Lower lobe of right lung (tissue), 2 donors: ENCODE data around the gene MYRF. TPM values are rescaled to one million over a fixed set of nuclear protein-coding genes. Genes with fewer than 3 reads are reported as not detected.
A peak's percentile ranks its signal among the peaks of the same experiment; 100 is the strongest.

Experiments
- ATAC-seq, 2 donors: fragments of 200-7000 bp; cut with Tn5 transposase; one replicate each; pipeline ENCODE4 v1.9.1; 2020 to 2022; ENCODE audit warnings: mild to moderate bottlenecking in 2 of 2, moderate library complexity in 2 of 2
- DNase-seq: peaks from one replicate; pipeline ENCODE4 v3.0.0-alpha.2; 2020
- H3K27ac ChIP-seq: fragments of 200-600 bp; one replicate; pipeline ENCODE4 v1.8.0; 2022
- H3K27me3 ChIP-seq: fragments of 200-600 bp; one replicate; pipeline ENCODE4 v1.8.0; 2022; ENCODE audit warnings: low read depth
- H3K36me3 ChIP-seq: fragments of 200-600 bp; one replicate; pipeline ENCODE4 v1.8.0; 2022; ENCODE audit warnings: mild to moderate bottlenecking
- H3K4me1 ChIP-seq: fragments of 200-600 bp; one replicate; pipeline ENCODE4 v1.8.0; 2022
- H3K4me3 ChIP-seq: fragments of 200-600 bp; one replicate; pipeline ENCODE4 v1.8.0; 2022; ENCODE audit warnings: mild to moderate bottlenecking
- H3K9me3 ChIP-seq: fragments of 200-600 bp; one replicate; pipeline ENCODE4 v1.8.0; 2022
- CTCF ChIP-seq: fragments of 200-600 bp; IDR thresholded peaks from one replicate; pipeline ENCODE4 v1.8.0; 2022; ENCODE audit warnings: antibody characterized with exemption, mild to moderate bottlenecking
- intact Hi-C: fragments of 100-400 bp; cut with DNase I; formaldehyde crosslinking; loops from one replicate; pipeline ENCODE4 v1.11.0; 2022
- total RNA-seq: library from RNA; stranded (reverse); fragmentation: NEBNext Ultra II Directional; extraction: Animal tissue kit (Norgen Biotek cat#: 25700); gene quantifications from one replicate; pipeline ENCODE4 v1.2.1, GENCODE V29; 2021
- donor health status: DM: no; HTN: yes; CAD: no; lungs with severe emphysema.

Gene MYRF
- total RNA-seq, 1 donor from 2014 or later = 37.9 TPM

GRCh38 chr11:61728066-61728939, 24.1 kb upstream of the MYRF start:
- H3K27me3 ChIP-seq = no peaks in the 10 kb centered on the region
- no peak overlapping the region for H3K4me3 ChIP-seq
- H3K27ac ChIP-seq = peak overlapping the region; percentile 41
- no peaks in the 10 kb centered on the region for H3K9me3 ChIP-seq
- no peak for DNase-seq
- ATAC-seq = no peak
- no peaks in the 10 kb centered on the region for H3K36me3 ChIP-seq
- peaks cover 21% of the 10 kb centered on the region for H3K4me1 ChIP-seq
- no peak for TF ChIP-seq CTCF
- intact Hi-C loops = no loop called here

GRCh38 chr11:61728940-61729219, 23.6 kb upstream of the MYRF start:
- peak; percentile 37 to 73 for ATAC-seq

GRCh38 chr11:61730240-61730994, 22.0 kb upstream of the MYRF start:
- peaks cover 7% of the 10 kb centered on the region for H3K36me3 ChIP-seq
- TF ChIP-seq CTCF = no peak
- no peak for DNase-seq
- intact Hi-C loops = loop anchor here (10.0 kb wide), 1 partner anchor 46 kb away; the partner anchor contains the start of gene DAGLA
- ATAC-seq = peak in 1 of 2 donors; percentile 34
- H3K4me3 ChIP-seq = no peak overlapping the region
- H3K27ac ChIP-seq = peak overlapping the region; percentile 18
- H3K9me3 ChIP-seq = no peaks in the 10 kb centered on the region
- H3K27me3 ChIP-seq = no peaks in the 10 kb centered on the region
- peaks cover 21% of the 10 kb centered on the region for H3K4me1 ChIP-seq

More at GRCh38 chr11:61728940-61729219, 23.6 kb upstream of the MYRF start:
- Histone ChIP-seq H3K27me3 (no peaks in the 10 kb centered on the region), H3K36me3 (no peaks in the 10 kb centered on the region), H3K9me3 (no peaks in the 10 kb centered on the region), H3K4me3 (no peak overlapping the region), H3K4me1 (peaks cover 21% of the 10 kb centered on the region), H3K27ac (no peak overlapping the region)
- no peak for TF ChIP-seq CTCF
- no peak for DNase-seq
- intact Hi-C loops = no loop called here

- DNase-seq (no peak), ATAC-seq (no peak)
- no peak for TF ChIP-seq CTCF
- no peaks in the 10 kb centered on the region for H3K27me3 ChIP-seq
- intact Hi-C loops = loop anchor here (10.0 kb wide), 1 partner anchor 47 kb away; the partner anchor contains the start of gene DAGLA
- no peak overlapping the region for H3K27ac ChIP-seq
- H3K9me3 ChIP-seq = no peaks in the 10 kb centered on the region
- peaks cover 17% of the 10 kb centered on the region for H3K36me3 ChIP-seq
- H3K4me1 ChIP-seq = peaks cover 21% of the 10 kb centered on the region
- H3K4me3 ChIP-seq = no peak overlapping the region
Observed at GRCh38 chr11:61731211-61731951, 21.1 kb upstream of the MYRF start.

GRCh38 chr11:61731952-61732675, 20.3 kb upstream of the MYRF start:
- H3K27ac ChIP-seq = peak overlapping the region; percentile 47
- TF ChIP-seq CTCF = no peak
- H3K36me3 ChIP-seq = peaks cover 22% of the 10 kb centered on the region
- no peaks in the 10 kb centered on the region for H3K27me3 ChIP-seq
- ATAC-seq (peak; percentile 4 to 30), DNase-seq (no peak)
- H3K9me3 ChIP-seq = no peaks in the 10 kb centered on the region
- intact Hi-C loops = loop anchor here (10.0 kb wide), 1 partner anchor 47 kb away; the partner anchor contains the start of gene DAGLA
- no peak overlapping the region for H3K4me3 ChIP-seq
- H3K4me1 ChIP-seq = peaks cover 21% of the 10 kb centered on the region
